HG03520 (cell line): ENCODE results near the gene IFNLR1.

Source experiments
- ATAC-seq: cut with Tn5 transposase; IDR thresholded peaks from one replicate; pipeline ENCODE4 v1.9.1; 2021; ENCODE audit warnings: mild to moderate bottlenecking, moderate library complexity; ENCODE audit not compliant: unreplicated experiment

Gene IFNLR1

DNA sequence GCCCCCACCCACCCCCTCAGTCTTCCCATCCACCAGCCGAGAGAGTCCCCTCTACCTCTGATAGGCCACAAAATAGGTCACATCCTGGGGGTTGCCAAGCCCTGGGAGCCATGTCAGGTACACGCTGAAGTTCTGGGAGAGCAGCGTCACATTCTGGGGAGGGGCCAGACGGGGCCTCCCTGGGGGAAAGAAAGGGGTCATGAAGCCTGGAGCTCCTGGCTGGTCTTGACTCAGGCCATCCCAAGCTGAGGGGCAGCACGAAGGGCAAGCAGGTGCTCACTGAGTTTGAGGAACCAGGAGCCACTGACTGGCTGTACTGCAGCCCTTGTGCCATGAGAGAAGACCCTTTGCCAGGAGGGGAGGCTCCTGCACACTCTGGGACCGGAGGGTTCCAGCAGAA, 6.4 kb downstream of the IFNLR1 start:
- no peak for ATAC-seq

DNA sequence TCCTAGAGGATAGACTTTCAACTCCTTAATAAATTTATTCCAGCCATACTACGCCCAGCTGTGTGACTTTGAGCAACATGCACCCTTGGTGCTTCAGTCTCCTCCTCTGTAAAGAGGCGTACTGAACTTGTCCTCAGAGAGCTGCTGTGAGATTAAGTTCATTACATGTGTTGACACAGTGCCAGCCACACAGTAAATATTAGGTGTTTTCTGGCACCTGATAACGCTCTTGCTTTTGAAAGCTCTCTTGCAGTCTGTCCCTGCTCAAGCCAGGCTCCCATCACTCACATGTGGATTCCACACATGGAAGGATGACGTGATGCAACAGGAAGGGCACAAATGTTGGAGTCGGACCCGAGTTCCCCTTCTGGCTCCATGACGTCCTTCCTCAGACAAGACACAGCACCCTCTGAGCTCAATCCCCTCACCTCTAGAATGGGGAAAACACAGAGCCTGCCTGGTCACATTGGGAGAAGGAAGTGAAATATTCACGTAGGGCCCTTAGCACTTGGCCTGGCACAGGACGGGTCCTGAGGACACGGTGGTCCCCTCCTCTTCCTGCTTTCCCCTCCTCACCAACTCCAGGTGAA, 7.7 kb downstream of the IFNLR1 start:
- no peak for ATAC-seq

DNA sequence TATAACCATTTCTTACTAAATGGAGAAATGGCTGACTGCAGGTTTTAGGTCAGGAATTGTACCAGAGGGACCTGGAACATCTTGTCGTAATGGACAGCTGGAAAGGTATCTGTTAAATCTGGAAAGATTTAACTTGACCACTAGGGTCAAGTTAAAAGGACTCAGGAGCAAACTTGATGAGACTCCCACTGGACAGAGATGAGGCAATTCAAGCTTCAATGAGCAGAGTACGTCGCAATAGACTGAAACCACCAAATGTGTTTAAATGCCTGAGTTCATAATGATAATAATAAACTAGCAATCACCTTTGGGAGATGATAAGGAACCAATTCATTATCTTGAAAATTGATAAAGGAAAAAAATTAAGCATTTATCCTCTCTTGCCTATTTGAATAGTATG, 8.7 kb downstream of the IFNLR1 start:
- ATAC-seq = no peak

DNA sequence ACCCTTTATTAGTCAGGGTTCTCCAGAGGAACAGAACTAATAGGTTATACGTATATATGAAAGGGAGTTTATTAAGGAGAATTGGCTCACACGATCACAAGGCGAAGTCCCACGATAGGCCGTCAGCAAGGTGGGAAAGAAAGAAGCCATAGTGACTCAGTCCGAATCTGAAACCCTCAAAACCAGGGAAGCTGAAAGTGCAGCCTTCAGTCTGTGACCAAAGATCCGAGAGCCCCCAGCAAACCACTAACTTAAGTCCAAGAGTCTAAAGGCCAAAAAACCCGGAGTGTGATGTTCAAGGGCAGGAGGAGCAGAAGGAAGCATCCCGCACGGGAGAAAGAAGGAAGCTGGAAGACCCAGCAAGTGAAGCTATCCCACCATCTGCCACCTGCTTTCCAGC, 9.9 kb downstream of the IFNLR1 start:
- ATAC-seq = no peak

DNA sequence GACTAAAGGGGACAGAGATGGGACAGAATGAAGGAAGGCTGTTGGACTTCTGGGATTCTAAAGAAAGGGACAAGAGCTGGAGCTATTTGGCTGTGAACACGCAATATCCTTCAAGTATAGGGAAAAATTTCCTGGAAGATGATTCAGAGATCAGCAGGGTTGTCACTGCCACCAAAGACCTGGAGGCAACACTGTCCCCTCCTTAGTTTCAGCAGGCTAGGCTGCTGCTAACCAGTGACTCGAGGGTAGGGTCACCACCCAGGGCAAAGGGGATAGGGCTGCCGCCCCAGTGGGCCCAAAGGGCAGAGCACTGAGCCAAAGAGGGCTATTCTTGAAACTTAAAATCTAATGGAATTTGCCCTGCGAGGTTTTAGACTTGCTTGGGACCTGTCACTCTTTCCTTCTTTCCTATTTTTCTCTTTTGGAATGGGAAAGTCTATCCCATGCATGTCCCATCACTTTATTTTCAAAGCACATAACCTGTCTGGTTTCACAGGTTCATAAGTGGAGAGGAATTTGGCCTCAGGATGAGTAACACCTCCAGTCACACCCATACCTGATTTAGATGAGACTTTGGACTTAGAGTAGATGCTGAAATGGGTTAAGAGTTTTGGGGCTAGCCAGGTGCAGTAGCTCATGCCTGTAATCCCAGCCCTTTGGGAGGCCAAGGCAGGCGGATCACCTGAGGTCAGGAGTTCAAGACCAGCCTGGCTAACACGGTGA, 11.9 kb downstream of the IFNLR1 start:
- no peak for ATAC-seq

DNA sequence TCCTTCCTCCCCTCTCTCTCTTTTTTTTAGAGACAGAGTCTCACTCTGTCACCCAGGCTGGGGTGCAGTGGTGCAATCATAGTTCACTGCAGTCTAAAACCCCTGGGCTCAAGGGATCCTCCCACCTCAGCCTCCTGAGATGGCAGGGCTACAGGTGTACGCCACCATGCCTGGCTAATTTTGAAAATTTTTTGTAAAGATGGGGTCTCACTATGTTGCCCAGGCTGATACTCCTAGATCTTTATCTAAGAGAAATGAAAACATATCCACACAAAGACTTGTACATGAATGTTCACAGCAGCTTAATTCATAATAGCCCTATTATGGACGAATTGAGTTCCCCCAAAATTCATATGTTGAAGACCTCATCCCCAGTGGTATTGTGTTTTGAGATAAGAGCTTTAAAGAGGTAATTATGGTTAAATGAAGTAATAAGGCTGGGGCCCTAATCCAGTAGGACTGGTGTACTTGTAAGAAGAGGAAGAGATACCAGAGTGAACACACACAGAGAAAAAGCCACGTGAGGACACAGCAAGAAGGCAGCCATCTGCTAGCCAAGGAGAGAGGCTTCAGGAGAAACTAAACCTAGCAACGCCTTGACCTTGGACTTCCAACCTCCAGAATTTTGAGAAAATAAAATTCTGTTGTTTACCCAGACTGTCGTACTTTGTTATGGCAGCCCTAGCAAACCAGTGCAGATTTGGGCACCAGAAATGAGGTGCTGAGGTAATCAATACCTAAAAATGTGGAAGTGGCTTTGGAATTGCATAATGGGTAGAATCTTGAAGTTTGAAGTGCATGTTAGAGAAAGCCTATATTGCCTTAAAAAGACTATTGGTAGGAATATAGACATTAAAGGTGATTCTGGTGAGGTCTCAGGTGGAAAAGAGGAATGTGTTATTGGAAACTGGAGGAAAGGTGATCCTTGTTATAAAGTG, 13.2 kb downstream of the IFNLR1 start:
- ATAC-seq = no peak

DNA sequence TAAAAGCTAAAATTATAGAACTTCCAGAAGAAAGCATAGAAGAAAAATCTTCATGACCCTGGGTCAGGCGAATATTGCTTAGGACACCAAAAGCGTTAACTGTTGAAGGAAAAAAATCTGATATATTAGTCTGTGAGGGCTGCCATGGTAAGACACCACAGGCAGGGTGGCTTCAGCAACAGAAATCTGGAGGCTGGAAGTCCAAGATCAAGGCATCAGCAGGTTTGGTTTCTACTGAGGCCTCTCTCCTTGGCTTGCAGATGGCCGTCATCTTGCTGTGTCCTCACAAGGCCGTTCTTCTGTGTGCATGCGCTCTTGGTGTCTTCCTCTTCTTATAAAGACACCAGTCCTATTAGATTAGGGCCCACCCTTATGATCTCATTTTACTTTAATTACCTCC, 14.5 kb downstream of the IFNLR1 start:
- ATAC-seq = no peak

DNA sequence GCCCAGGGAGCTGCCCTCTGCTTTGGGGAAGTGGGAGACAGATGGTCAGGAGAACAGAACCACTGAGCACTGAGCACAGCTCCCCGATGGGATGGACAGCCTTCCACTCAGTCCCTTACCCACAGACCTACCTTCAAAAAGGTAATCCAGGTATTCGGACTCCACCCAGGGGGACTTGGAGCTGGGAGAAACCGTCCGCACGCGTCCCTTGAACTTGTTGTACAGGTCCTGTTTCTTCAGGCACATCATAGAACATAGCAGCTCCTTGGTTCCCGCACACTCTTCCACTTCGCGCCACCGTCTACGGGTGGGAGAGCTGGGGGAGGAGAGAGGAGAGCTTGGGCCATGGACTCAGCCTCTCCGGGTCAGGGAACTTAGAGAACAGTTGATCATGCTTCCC, 17.8 kb downstream of the IFNLR1 start:
- no peak for ATAC-seq

DNA sequence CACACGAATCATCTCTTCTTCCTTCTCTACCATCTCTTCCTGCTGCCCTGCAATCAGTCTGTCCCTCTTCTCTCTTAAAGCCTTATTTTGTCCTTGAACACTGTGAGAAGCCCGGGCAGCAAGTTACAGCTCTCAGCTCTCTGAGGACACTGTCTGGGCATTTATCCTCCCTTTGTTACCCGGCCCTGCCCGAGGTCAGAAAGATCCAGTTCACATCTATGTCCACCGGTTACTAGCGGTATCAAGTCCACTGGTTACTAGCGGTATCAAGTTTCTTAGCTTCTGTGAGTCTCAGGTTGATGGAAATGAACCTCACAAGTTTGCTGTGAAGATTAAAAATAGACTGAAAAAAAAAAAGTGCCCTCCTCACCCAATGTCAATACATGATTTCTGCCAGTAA, 18.8 kb downstream of the IFNLR1 start:
- ATAC-seq = no peak

DNA sequence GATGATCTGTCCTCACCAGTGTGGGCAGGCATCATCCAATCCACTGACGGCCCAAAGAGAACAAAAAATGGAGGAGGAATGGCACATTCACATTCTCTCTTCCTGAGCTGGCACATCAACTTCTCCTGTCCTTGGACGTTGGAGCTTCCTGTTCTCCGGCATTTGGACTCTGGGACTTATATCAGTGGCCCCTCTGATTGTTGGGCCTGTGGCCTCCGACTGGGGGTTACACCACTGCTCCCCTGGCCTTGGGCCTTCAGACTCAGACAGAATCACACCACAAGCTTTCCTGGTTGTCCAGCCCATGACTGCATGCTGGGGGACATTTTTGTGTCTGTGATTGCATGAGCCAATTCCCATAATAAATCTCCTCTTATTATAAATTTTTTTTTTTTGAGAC, 20.1 kb downstream of the IFNLR1 start:
- ATAC-seq = no peak

DNA sequence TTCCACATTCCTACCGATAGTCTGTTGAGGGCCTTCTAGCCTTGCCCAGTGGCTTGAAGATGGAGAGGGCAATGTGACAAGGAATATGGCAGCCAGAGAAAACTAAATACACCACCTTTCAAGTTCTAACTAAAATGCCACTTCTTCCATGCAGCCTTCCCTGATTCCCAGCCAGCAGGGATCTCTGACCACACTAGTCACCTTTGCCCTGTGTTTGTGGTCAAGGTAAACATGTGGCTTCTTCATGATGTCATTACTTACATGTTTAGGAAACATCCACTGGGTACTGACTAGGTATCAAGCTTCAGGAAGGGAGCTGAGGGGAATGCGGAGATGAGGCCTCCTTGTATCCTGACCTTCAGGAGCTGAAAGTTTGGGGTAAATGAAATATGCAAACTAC, 21.6 kb downstream of the IFNLR1 start:
- ATAC-seq = no peak

DNA sequence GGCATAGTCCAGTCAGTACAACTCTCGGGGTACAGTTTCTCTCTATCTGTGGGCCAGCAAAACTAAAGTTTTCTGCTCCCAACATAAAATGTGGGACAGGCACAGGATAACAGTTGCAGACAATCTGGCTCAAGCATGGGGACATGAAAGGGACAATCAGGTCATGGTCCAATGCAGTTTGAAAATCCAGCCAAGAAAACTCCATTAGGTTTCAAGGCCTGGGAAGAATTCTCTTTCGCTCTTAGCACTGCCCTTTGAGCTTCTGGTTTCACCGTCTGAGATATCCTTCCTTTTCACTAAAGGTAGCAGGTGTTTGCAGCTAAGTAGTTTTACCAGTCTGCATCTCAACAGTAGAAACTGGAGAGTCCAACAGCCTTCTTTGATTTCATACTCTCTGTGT, 23.1 kb downstream of the IFNLR1 start:
- ATAC-seq = no peak

DNA sequence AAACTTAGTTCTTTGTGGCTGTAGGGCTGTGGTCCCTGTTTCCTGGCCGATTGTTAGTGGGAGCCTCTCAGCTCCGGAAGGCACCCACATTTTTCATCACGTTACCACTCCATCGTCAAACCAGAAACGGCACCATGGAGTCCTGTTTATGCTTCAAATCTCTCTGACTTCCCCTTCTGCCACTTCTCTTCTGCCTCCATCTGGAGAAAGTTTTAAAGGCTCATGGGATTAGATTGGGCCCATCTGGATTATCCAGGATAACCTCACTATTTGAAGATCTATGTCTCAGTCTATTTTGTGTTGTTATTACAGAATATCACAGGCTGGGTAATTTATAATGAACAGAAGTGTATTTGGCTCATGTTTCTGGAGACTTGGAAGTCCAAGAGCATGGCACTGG, 24.9 kb downstream of the IFNLR1 start:
- ATAC-seq = no peak

DNA sequence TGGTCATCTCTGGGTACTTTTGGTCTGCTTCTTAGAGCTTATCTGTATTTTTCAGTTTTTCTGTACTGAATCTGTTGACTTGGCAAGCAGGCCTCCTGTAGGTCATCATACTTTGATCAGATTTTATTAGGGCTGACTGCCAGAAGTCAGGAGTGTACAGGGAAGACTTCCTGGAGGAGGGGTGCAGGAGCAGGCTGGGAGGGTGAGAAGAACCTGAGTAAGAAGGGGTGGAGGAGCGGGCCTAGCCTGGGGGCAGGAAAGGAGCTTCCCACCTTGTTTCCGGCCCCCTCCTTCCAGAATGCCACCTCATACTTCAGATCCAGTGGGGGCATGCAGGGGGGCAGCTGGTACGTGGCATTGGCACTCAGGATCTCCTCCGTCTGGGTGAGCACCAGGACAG, 25.8 kb downstream of the IFNLR1 start:
- ATAC-seq = no peak

DNA sequence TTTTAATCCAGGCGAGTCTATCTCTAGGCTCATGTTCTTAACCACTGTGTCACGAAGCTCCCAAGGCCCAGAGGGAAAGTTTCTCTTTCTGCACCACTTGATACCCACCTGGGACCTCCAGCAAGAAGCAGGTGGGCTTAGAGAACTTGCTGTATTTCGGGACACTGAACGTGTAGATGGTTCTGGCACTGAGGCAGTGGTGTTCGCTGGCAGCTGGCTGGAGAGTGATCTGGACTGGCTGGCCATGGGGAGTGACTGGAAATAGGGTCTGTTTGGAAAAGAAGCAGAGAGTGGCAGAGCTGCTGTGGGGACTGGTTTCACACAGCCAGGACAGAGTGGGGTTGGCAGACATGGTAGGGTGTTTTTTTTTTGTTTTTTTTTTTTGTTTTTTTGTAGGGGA, 27.7 kb downstream of the IFNLR1 start:
- no peak for ATAC-seq

DNA sequence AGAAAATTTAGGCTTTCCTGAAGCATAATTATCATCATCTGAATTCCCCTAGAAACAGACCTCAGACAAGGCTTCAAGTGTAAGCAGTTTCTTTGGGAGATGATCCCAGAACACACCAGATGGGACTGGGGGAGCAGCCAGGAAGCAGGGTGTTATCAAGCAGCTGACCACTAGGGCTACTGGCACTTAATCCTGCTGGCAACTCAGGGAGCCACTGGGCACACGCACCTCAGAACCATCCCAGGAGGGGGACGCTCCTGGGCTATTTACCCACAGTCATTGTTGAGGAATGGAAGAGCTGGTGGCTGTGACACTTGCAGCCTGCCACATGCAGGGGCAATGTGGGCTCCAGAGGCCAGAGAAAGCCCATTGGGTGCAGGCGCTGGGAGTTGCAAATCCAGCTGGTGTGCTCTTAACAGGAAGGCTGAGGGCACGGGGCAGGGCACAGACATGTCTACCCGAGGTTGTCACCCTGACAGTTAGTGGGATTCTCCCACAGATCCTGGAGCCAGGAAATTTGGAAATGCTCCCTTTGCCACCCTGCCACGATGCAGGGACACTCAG, 29.1 kb downstream of the IFNLR1 start:
- no peak for ATAC-seq

DNA sequence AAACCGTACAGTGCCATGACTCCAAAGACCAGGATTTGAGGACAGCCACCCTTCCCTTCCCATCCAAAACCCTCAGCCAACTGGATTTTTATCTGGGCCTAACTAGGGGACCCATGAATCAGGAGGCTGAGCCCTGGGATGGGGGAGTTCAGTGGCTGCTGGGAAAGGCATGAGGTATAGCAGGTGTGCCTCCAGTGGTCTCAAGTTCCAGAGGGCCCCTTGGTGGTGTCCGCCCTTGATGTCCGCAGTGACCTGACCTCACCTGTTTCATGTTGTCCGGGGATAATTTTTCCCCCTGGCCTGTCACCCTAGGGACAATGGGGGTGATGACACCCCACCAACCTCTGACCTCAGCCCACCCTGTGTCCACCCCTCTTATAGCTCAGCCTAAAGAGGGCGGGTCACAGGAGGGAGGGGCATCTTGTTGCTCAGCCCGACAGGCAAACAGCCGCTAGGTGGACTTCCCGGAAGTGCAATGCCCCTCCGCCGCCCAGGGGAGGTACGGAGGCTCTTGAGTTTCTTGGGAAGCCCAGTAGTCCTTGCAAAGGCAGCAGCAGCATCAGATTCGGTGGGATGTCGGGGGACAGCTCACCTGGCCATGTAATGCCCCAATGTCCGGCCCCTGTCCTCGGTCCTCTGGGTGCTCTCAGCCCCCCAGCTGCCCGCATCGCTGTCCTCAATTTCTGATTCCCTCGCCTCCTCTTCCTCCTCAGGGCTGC, 30.4 kb downstream of the IFNLR1 start:
- ATAC-seq = no peak

DNA sequence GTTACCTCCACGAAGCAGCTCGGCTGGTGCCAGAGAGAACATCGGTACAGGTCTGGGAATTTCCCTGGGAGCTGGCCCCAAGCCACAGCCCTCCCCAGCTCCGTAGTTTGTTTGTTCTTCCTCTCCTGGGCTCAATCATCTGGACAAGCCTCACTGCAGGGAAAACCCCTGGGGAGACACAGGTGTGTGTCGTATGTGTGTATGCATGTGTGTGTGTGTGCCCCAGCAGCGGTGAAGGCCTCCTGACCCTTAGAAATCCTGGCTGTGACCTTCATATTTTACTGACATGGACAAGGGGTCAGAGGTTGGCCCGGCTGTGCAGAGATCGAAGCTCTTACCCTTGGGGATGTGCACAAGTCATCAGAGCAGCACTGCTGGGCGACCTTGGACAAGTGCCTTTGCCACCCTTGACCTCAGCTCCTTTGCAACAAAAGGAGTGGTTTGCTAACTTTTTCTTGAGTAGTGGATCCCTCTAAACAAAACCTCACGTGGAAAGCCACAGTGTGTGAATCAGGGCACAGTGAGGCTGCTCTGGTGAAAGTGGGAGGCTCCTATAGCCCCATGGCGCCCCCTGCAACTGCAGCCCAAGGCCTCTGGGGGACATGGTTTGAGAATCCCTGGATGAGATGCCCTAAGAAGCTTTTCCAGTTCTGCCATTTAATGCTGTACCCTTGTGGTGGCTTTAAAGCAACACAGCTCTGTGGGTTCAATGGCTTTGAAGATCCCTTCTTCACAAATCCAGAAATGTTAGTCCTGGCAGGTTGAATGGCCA, 31.9 kb downstream of the IFNLR1 start:
- ATAC-seq = no peak

DNA sequence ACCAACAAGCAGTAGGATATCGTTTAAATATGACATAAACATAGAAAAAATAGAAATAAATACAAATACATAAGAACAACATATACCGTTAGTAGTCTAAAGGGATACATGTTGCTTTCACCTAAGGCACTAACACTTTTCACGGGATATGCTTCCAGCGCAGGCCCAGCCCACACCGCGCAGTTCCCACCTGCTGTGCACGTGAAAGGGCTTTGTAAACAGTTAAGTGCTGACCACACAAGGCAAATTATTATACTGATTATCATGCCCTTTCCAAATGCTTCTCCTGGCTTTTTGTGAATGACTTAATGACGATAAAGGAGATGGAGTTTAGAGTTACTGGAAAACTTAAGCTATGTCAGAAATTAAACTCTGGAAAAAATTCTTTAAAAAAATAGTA, 32.9 kb downstream of the IFNLR1 start:
- ATAC-seq = no peak
